OCI-LY3 (cell line): ENCODE data around the gene ATP6V0C.

Experiments used
- H2AFZ ChIP-seq: fragments of 200-600, 300-600 bp; shearing (Covaris generic); 2 replicates; pipeline ENCODE4 v1.6.0; 2014; ENCODE audit warnings: antibody characterized with exemption, low read depth, low read length
- H3K27ac ChIP-seq: fragments of 200-600, 300-600 bp; sonication (generic); 2 replicates; pipeline ENCODE4 v1.5.1; 2014; ENCODE audit warnings: mild to moderate bottlenecking, low read length, moderate library complexity, mixed read lengths
- H3K27me3 ChIP-seq: fragments of 200-600, 300-600 bp; sonication (generic); 2 replicates; pipeline ENCODE4 v1.6.1; 2014; ENCODE audit warnings: low read depth, low read length, mixed read lengths
- H3K36me3 ChIP-seq: fragments of 200-600, 300-600 bp; sonication (generic); replicated peaks from 2 replicates; pipeline ENCODE3; 2014; ENCODE audit warnings: low read depth, low read length, mixed read lengths
- H3K4me1 ChIP-seq: fragments of 300-600, 200-600 bp; sonication (generic); 2 replicates; pipeline ENCODE4 v1.6.1; 2014; ENCODE audit warnings: low read length, mixed read lengths
- H3K4me2 ChIP-seq: fragments of 200-600, 300-600 bp; sonication (generic); 2 replicates; pipeline ENCODE4 v1.6.1; 2014; ENCODE audit warnings: low read length, mixed read lengths
- H3K4me3 ChIP-seq: fragments of 300-600, 200-600 bp; sonication (generic); 2 replicates; pipeline ENCODE4 v1.5.1; 2014; ENCODE audit warnings: antibody characterized with exemption, mild to moderate bottlenecking, low read length, moderate library complexity
- H3K79me2 ChIP-seq: fragments of 300-600, 200-600 bp; shearing (Covaris generic); 2 replicates; pipeline ENCODE4 v1.6.1; 2014; ENCODE audit warnings: mild to moderate bottlenecking, low read length, mixed read lengths
- H3K9ac ChIP-seq: fragments of 300-600, 200-600 bp; shearing (Covaris generic); 2 replicates; pipeline ENCODE4 v1.6.0; 2014; ENCODE audit warnings: mild to moderate bottlenecking, low read length, moderate library complexity
- H3K9me3 ChIP-seq: fragments of 200-600, 300-600 bp; shearing (Covaris generic); 2 replicates; pipeline ENCODE4 v1.6.1; 2014; ENCODE audit warnings: low read length, mixed read lengths; ENCODE audit not compliant: insufficient read depth
- H4K20me1 ChIP-seq: fragments of 200-600, 300-600 bp; sonication (generic); 2 replicates; pipeline ENCODE4 v1.6.1; 2016; ENCODE audit warnings: low read length, mixed read lengths; ENCODE audit not compliant: insufficient read depth
- EZH2phosphoT487 ChIP-seq: fragments of 200-600 bp; shearing (Covaris generic); IDR thresholded peaks from 2 replicates; pipeline ENCODE4 v1.6.1; 2018; ENCODE audit warnings: antibody characterized with exemption, mixed run types, low read depth
- TF ChIP-seq, protein P1 (sequence below): fragments of 200-600, 300-600 bp; sonication (generic); IDR thresholded peaks from 2 replicates; pipeline ENCODE4 v1.5.1; 2014; ENCODE audit warnings: antibody characterized with exemption, low read length, low read depth

The ATP6V0C gene

DNA sequence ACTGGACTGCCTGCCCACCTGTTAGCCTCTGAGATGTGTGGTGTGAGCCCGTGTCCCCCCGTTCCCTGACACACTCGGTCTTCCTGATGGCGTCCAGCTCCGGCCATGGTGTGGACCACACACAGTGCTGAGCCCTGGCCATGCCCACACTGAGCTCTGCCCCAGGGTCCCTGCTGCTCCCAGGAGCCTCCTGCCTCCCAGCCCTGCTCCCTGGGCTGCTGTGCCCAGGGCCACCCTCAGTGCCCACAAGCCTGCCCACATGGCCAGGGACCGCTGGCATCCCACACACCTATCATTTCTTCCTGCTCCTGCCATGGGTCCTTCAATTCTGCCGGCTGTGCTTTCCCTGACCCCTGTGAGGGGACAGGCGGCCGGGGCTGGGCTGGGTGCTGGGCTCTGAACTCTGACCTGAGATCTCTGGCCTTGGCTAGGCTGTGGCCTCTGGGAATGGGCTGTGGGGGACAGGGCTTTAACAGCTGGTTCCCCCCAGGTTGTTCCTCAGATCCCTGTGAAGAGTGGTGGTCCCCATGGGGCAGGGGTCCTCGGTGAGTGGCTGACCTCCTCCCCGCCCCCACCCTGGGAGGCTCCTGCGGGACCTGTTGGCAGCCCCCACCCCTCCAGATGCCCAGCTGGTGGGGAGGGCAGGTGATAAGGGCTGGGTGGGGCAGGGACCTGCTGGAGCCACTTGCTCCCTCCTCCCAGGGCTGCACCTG, 13.5 kb downstream of the ATP6V0C start:
- Histone ChIP-seq H3K9me3 (no peaks in the 10 kb centered on the region), H3K4me2 (no peak overlapping the region), H2AFZ (no peak overlapping the region), H3K9ac (no peak overlapping the region), H3K27ac (no peak overlapping the region), H3K27me3 (no peaks in the 10 kb centered on the region), H3K4me3 (no peak overlapping the region), H3K36me3 (peaks cover 22% of the 10 kb centered on the region), H3K4me1 (peaks cover 6% of the 10 kb centered on the region; the same call in 1 of the 2 replicates), H4K20me1 (no peaks in the 10 kb centered on the region), H3K79me2 (no peaks in the 10 kb centered on the region)
- TF ChIP-seq, protein P1, sequence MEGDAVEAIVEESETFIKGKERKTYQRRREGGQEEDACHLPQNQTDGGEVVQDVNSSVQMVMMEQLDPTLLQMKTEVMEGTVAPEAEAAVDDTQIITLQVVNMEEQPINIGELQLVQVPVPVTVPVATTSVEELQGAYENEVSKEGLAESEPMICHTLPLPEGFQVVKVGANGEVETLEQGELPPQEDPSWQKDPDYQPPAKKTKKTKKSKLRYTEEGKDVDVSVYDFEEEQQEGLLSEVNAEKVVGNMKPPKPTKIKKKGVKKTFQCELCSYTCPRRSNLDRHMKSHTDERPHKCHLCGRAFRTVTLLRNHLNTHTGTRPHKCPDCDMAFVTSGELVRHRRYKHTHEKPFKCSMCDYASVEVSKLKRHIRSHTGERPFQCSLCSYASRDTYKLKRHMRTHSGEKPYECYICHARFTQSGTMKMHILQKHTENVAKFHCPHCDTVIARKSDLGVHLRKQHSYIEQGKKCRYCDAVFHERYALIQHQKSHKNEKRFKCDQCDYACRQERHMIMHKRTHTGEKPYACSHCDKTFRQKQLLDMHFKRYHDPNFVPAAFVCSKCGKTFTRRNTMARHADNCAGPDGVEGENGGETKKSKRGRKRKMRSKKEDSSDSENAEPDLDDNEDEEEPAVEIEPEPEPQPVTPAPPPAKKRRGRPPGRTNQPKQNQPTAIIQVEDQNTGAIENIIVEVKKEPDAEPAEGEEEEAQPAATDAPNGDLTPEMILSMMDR: no peak
- no peak for TF ChIP-seq EZH2phosphoT487

DNA sequence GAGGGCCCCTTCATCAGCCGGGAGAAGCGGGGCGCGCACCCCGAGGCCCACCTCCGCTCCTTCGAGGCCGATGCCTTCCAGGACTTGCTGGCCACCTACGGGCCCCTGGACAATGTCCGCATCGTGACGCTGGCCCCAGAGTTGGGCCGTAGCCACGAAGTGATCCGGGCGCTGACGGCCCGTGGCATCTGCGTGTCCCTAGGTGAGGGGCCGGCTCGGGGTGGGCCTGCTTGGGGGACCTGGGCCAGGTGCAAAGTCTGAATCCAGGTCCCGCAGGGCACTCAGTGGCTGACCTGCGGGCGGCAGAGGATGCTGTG, 14.0 kb downstream of the ATP6V0C start:
- no peak overlapping the region for H2AFZ ChIP-seq
- no peak overlapping the region for H3K27ac ChIP-seq
- H3K36me3 ChIP-seq: peaks cover 22% of the 10 kb centered on the region
- peaks cover 6% of the 10 kb centered on the region; the same call in 1 of the 2 replicates for H3K4me1 ChIP-seq
- H3K9me3 ChIP-seq: no peaks in the 10 kb centered on the region
- no peak overlapping the region for H3K4me2 ChIP-seq
- no peaks in the 10 kb centered on the region for H3K27me3 ChIP-seq
- no peak overlapping the region for H3K4me3 ChIP-seq
- H4K20me1 ChIP-seq: no peaks in the 10 kb centered on the region
- H3K79me2 ChIP-seq: no peaks in the 10 kb centered on the region
- no peak for TF ChIP-seq EZH2phosphoT487
- TF ChIP-seq, protein P1: no peak
- no peak overlapping the region for H3K9ac ChIP-seq

DNA sequence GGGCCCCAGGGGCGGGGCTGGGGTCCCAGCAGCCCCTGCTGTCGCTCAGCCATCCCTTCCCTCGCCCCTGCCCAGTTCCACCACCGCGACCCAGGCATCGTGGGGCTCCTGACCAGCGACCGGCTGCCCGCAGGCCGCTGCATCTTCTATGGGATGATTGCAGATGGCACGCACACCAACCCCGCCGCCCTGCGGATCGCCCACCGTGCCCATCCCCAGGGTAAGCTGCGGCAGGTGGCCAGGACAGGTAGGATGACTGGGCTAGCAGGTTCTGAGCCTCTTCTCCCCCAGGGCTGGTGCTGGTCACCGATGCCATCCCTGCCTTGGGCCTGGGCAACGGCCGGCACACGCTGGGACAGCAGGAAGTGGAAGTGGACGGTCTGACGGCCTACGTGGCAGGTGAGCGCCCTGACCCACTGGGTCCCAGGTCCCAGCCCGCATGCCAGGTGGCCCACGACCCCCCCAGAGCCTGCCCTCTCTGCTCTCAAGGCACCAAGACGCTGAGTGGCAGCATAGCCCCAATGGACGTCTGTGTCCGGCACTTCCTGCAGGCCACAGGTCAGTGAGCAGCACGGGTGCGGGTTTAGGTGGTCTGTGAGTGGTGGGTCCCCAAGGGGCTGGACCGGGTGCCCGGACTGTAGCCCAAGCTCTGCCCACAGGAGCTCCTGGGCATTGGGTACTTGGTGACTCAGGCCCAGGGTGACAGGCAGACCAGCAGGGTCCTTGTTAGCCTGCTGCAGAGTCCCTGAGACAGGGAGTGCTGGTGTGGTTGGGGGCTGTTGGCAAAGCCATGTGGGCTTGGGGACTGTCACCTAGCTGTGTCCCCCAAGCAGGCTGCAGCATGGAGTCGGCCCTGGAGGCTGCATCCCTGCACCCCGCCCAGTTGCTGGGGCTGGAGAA, 14.7 kb downstream of the ATP6V0C start:
- Histone ChIP-seq H3K4me2 (no peak overlapping the region), H3K9ac (no peak overlapping the region), H3K9me3 (no peaks in the 10 kb centered on the region), H2AFZ (no peak overlapping the region), H3K79me2 (no peaks in the 10 kb centered on the region), H3K4me3 (no peak overlapping the region), H3K36me3 (peaks cover 18% of the 10 kb centered on the region), H3K27me3 (no peaks in the 10 kb centered on the region), H3K27ac (no peak overlapping the region), H4K20me1 (no peaks in the 10 kb centered on the region), H3K4me1 (peaks cover 6% of the 10 kb centered on the region; the same call in 1 of the 2 replicates)
- TF ChIP-seq, protein P1: no peak
- TF ChIP-seq EZH2phosphoT487: no peak
